H9 (cell line): ENCODE measurements around the gene CORO2B. TPM values are rescaled to one million over a fixed set of nuclear protein-coding genes. Genes with fewer than 3 reads are reported as not detected.

Experiments
- DNase-seq: peaks from one replicate; pipeline ENCODE4 v3.0.0-alpha.2; 2017
- H2AFZ ChIP-seq: one replicate; pipeline ENCODE4 v1.6.1; 2013; ENCODE audit warnings: mild to moderate bottlenecking, low read length, control low read depth, moderate library complexity
- H2AK5ac ChIP-seq: 2 replicates; pipeline ENCODE4 v1.6.1; 2013; ENCODE audit warnings: low read length, control low read depth, mixed read lengths; ENCODE audit not compliant: insufficient read length
- H2BK120ac ChIP-seq: one replicate; pipeline ENCODE4 v1.6.1; 2013; ENCODE audit warnings: low read depth, mild to moderate bottlenecking, low read length, control low read depth, inconsistent platforms; ENCODE audit not compliant: poor library complexity, severe bottlenecking
- H2BK12ac ChIP-seq: 2 replicates; pipeline ENCODE4 v1.6.1; 2013; ENCODE audit warnings: low read length, control low read depth, mixed read lengths, low read depth; ENCODE audit not compliant: insufficient read length
- H2BK15ac ChIP-seq: 2 replicates; pipeline ENCODE4 v1.6.1; 2013; ENCODE audit warnings: low read depth, low read length, control low read depth
- H2BK20ac ChIP-seq: one replicate; pipeline ENCODE4 v1.6.1; 2013; ENCODE audit warnings: low read depth, mild to moderate bottlenecking, low read length, control low read depth, inconsistent platforms; ENCODE audit not compliant: poor library complexity, severe bottlenecking
- H2BK5ac ChIP-seq: 2 replicates; pipeline ENCODE4 v1.6.1; 2013; ENCODE audit warnings: low read length, control low read depth, mixed read lengths; ENCODE audit not compliant: insufficient read length
- H3K14ac ChIP-seq: 2 replicates; pipeline ENCODE4 v1.6.1; 2013; ENCODE audit warnings: low read length, control low read depth; ENCODE audit not compliant: insufficient read depth
- H3K18ac ChIP-seq: 2 replicates; pipeline ENCODE4 v1.6.1; 2013; ENCODE audit warnings: low read depth, mild to moderate bottlenecking, mixed read lengths, low read length, control low read depth; ENCODE audit not compliant: insufficient read length
- H3K23ac ChIP-seq: 2 replicates; pipeline ENCODE4 v1.6.1; 2013; ENCODE audit warnings: low read length, control low read depth, mixed read lengths, low read depth; ENCODE audit not compliant: insufficient read length
- H3K23me2 ChIP-seq: 2 replicates; pipeline ENCODE4 v1.6.1; 2013; ENCODE audit warnings: low read depth, mild to moderate bottlenecking, mixed read lengths, low read length, control low read depth; ENCODE audit not compliant: insufficient read length, poor library complexity, severe bottlenecking
- H3K27ac ChIP-seq: 2 replicates; pipeline ENCODE4 v1.5.1; 2013; ENCODE audit warnings: low read length, control low read depth, mixed read lengths, low read depth; ENCODE audit not compliant: insufficient read length
- H3K27me3 ChIP-seq: 2 replicates; pipeline ENCODE4 v1.6.1; 2013; ENCODE audit warnings: low read length, control low read depth, inconsistent platforms; ENCODE audit not compliant: insufficient read depth
- H3K4ac ChIP-seq: 2 replicates; pipeline ENCODE4 v1.6.1; 2013; ENCODE audit warnings: low read depth, mild to moderate bottlenecking, control low read depth, inconsistent platforms, low read length, moderate library complexity
- H3K4me1 ChIP-seq: 2 replicates; pipeline ENCODE4 v1.6.1; 2013; ENCODE audit warnings: low read length, control low read depth, inconsistent platforms; ENCODE audit not compliant: insufficient read depth
- H3K4me2 ChIP-seq: 2 replicates; pipeline ENCODE4 v1.6.1; 2013; ENCODE audit warnings: low read length, control low read depth, mixed read lengths; ENCODE audit not compliant: insufficient read length, insufficient read depth
- H3K56ac ChIP-seq: 2 replicates; pipeline ENCODE4 v1.6.1; 2013; ENCODE audit warnings: low read depth, mild to moderate bottlenecking, mixed read lengths, low read length, control low read depth; ENCODE audit not compliant: insufficient read length
- H3K79me1 ChIP-seq: 2 replicates; pipeline ENCODE4 v1.6.1; 2013; ENCODE audit warnings: low read depth, mild to moderate bottlenecking, moderate library complexity, low read length, control low read depth, inconsistent platforms; ENCODE audit not compliant: insufficient read depth, poor library complexity, severe bottlenecking
- H3K79me2 ChIP-seq: 2 replicates; pipeline ENCODE4 v1.6.1; 2013; ENCODE audit warnings: low read length, control low read depth, inconsistent platforms; ENCODE audit not compliant: insufficient read depth
- H3K9ac ChIP-seq: 2 replicates; pipeline ENCODE4 v1.6.1; 2013; ENCODE audit warnings: low read length, control low read depth, mixed read lengths; ENCODE audit not compliant: insufficient read length; ENCODE audit errors: extremely low read depth
- H3K9me3 ChIP-seq: one replicate; pipeline ENCODE4 v1.6.1; 2013; ENCODE audit warnings: low read depth, low read length, inconsistent platforms; ENCODE audit not compliant: control insufficient read depth
- H3T11ph ChIP-seq: one replicate; pipeline ENCODE4 v1.6.1; 2013; ENCODE audit warnings: mild to moderate bottlenecking, low read length, control low read depth, inconsistent platforms
- H4K20me1 ChIP-seq: one replicate; pipeline ENCODE4 v1.6.1; 2013; ENCODE audit not compliant: control insufficient read depth, insufficient read length, insufficient read depth
- H4K5ac ChIP-seq: 2 replicates; pipeline ENCODE4 v1.6.1; 2013; ENCODE audit warnings: low read depth, mild to moderate bottlenecking, mixed read lengths, low read length, control low read depth; ENCODE audit not compliant: insufficient read length
- H4K8ac ChIP-seq: replicated peaks from 2 replicates; pipeline ENCODE4 v1.6.1; 2013; ENCODE audit warnings: low read length, control low read depth, mixed read lengths, low read depth; ENCODE audit not compliant: insufficient read length
- H4K91ac ChIP-seq: 2 replicates; pipeline ENCODE4 v1.6.1; 2013; ENCODE audit warnings: low read depth, mild to moderate bottlenecking, moderate library complexity, mixed read lengths, low read length, control low read depth; ENCODE audit not compliant: insufficient read length
- H3K27ac Mint-ChIP-seq, 3 experiments: 2 replicates in 2 of 3; 3 replicates in 1 of 3; pipeline ENCODE4 v1.8.0; 2020 to 2021; ENCODE audit warnings: mixed read lengths in 3 of 3, mild to moderate bottlenecking in 1 of 3, moderate library complexity in 1 of 3
- H3K27me3 Mint-ChIP-seq: 2 replicates; pipeline ENCODE4 v1.8.0; 2021; ENCODE audit warnings: low read depth, mild to moderate bottlenecking, moderate library complexity, mixed read lengths
- H3K36me3 Mint-ChIP-seq, 3 experiments: 2 replicates in 2 of 3; 3 replicates in 1 of 3; pipeline ENCODE4 v1.8.0; 2020 to 2021; ENCODE audit warnings: low read depth in 3 of 3, mixed read lengths in 3 of 3; ENCODE audit not compliant: insufficient read depth in 1 of 3
- H3K4me1 Mint-ChIP-seq, 2 experiments: 2 replicates each; pipeline ENCODE4 v1.8.0; 2020; ENCODE audit warnings: mixed read lengths in 2 of 2
- H3K4me3 Mint-ChIP-seq, 2 experiments: 2 replicates in 1 of 2; 3 replicates in 1 of 2; pipeline ENCODE4 v1.8.0; 2020 to 2021; ENCODE audit warnings: mild to moderate bottlenecking in 2 of 2, mixed read lengths in 2 of 2, moderate library complexity in 1 of 2
- H3K9me3 Mint-ChIP-seq, 2 experiments: 2 replicates in 1 of 2; 3 replicates in 1 of 2; pipeline ENCODE4 v1.8.0; 2020; ENCODE audit warnings: mild to moderate bottlenecking in 2 of 2, mixed read lengths in 2 of 2, moderate library complexity in 1 of 2
- WGBS: extraction: QIAGEN DNeasy Blood & Tissue Kit; methylation state at CpG from one replicate; pipeline ENCODE4 v1.1.7; 2013; ENCODE audit warnings: missing lambda C conversion rate, low lambda C conversion rate, mixed read lengths; ENCODE audit not compliant: insufficient read length; ENCODE audit errors: extremely low coverage; 5-methylcytosine and 5-hydroxymethylcytosine counted together
- total RNA-seq: library from RNA; stranded (reverse); gene quantifications from 2 replicates; pipeline ENCODE4 v1.2.1, GENCODE V29; 2021
- TF ChIP-seq, protein P1 (sequence below): fragments of 200-600 bp; sonication (generic); conservative IDR thresholded peaks from 3 replicates; pipeline ENCODE4 v1.8.0; 2021; ENCODE audit warnings: antibody characterized with exemption, mild to moderate bottlenecking

Gene CORO2B
- total RNA-seq, 1 experiment from 2014 or later = 3.1 TPM

DNA sequence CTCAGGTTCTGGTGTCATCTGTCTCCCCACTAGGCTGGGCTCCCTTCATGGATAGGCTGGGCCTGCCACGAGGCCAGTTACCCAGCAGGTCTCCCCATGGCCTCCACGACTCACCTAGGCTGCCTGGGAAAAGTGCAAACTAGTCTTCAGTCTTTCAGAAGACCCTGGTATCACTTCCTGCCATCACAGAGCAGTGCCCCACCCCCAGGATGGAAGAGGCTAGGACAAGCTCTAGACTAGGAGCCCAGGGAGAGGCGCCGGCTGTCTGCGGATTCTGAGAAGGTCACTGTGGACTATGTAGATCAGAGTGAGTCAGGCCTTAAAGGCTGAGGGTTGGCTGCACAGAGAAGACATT, 63.7 kb downstream of the CORO2B start:
- H3K18ac ChIP-seq = no peak overlapping the region
- H3K4ac ChIP-seq = no peak overlapping the region
- H3K27ac ChIP-seq = no peak overlapping the region

More for the DNA sequence above, 63.7 kb downstream of the CORO2B start:
- peak overlapping the region in 2 of 3 experiments; percentile 61 to 81; a peak in 2 of 7 replicates for H3K27ac Mint-ChIP-seq
- no CpG with 5 or more reads among the region's 5 CpGs for WGBS
- H3K9me3 ChIP-seq = no peaks in the 10 kb centered on the region
- no peak overlapping the region for H4K8ac ChIP-seq
- H3K23ac ChIP-seq = no peak overlapping the region
- TF ChIP-seq, protein P1, sequence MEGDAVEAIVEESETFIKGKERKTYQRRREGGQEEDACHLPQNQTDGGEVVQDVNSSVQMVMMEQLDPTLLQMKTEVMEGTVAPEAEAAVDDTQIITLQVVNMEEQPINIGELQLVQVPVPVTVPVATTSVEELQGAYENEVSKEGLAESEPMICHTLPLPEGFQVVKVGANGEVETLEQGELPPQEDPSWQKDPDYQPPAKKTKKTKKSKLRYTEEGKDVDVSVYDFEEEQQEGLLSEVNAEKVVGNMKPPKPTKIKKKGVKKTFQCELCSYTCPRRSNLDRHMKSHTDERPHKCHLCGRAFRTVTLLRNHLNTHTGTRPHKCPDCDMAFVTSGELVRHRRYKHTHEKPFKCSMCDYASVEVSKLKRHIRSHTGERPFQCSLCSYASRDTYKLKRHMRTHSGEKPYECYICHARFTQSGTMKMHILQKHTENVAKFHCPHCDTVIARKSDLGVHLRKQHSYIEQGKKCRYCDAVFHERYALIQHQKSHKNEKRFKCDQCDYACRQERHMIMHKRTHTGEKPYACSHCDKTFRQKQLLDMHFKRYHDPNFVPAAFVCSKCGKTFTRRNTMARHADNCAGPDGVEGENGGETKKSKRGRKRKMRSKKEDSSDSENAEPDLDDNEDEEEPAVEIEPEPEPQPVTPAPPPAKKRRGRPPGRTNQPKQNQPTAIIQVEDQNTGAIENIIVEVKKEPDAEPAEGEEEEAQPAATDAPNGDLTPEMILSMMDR = 0 out of 3 replicates have a peak, but pooled peaks have one; percentile 7
- H3K27me3 Mint-ChIP-seq = no peaks in the 10 kb centered on the region
- H2BK5ac ChIP-seq = no peak overlapping the region
- DNase-seq = peak; percentile 62
- no peak overlapping the region for H2BK20ac ChIP-seq
- H3K9ac ChIP-seq = no peak overlapping the region
- H3K4me2 ChIP-seq = no peak overlapping the region
- peaks cover 15 to 31% of the 10 kb centered on the region in 2 experiments for H3K4me1 Mint-ChIP-seq
- no peak overlapping the region for H3K14ac ChIP-seq
- H3K9me3 Mint-ChIP-seq = no peaks in the 10 kb centered on the region
- H3K4me1 ChIP-seq = no peaks in the 10 kb centered on the region
- no peak overlapping the region for H2BK120ac ChIP-seq
- no peak overlapping the region for H2AFZ ChIP-seq
- H3K23me2 ChIP-seq = peaks cover 3% of the 10 kb centered on the region
- no peak overlapping the region for H4K91ac ChIP-seq
- no peak overlapping the region for H3T11ph ChIP-seq
- no peaks in the 10 kb centered on the region for H3K79me1 ChIP-seq
- H2BK15ac ChIP-seq = no peak overlapping the region
- no peaks in the 10 kb centered on the region for H3K36me3 Mint-ChIP-seq
- H3K79me2 ChIP-seq = no peaks in the 10 kb centered on the region
- no peaks in the 10 kb centered on the region for H4K20me1 ChIP-seq
- no peak overlapping the region; a peak in 1 of 5 replicates for H3K4me3 Mint-ChIP-seq
- no peak overlapping the region for H4K5ac ChIP-seq
- H3K56ac ChIP-seq = no peak overlapping the region
- H3K27me3 ChIP-seq = no peaks in the 10 kb centered on the region
- H2AK5ac ChIP-seq = no peak overlapping the region
- H2BK12ac ChIP-seq = no peak overlapping the region
